Kidney tubule cell (primary cell): ENCODE data around the gene FBXO2.

Source experiments
- DNase-seq: peaks from one replicate; pipeline ENCODE4 v3.0.0-alpha.2; 2018; ENCODE audit warnings: low spot score

FBXO2 gene

GRCh38 chr1:11652203-11652780 is 1.9 kb downstream of the FBXO2 start:
- DNase-seq, result no peak

- DNase-seq, result no peak
These were observed 3.2 kb downstream of the FBXO2 start for GRCh38 chr1:11651017-11651416.

GRCh38 chr1:11650331-11650991 is 3.8 kb downstream of the FBXO2 start:
- DNase-seq, result peak; percentile 79

- DNase-seq, result no peak
These were observed 4.5 kb downstream of the FBXO2 start for GRCh38 chr1:11649624-11650330.

GRCh38 chr1:11649237-11649623 is 5.0 kb downstream of the FBXO2 start:
- DNase-seq, result no peak

- peak; percentile 15 for DNase-seq
These were observed 5.5 kb downstream of the FBXO2 start for GRCh38 chr1:11648732-11649158.

- DNase-seq, result no peak
These were observed 6.2 kb downstream of the FBXO2 start for GRCh38 chr1:11648039-11648438.

- DNase-seq, result no peak
These were observed 6.9 kb downstream of the FBXO2 start for GRCh38 chr1:11647333-11647732.

GRCh38 chr1:11646317-11646716 is 7.9 kb downstream of the FBXO2 start:
- DNase-seq, result no peak

- peak; percentile 69 for DNase-seq
These were observed 8.5 kb downstream of the FBXO2 start for GRCh38 chr1:11645670-11646265.

GRCh38 chr1:11645270-11645669 is 9.0 kb downstream of the FBXO2 start:
- no peak for DNase-seq

- DNase-seq, result no peak
These were observed 10.4 kb downstream of the FBXO2 start for GRCh38 chr1:11643782-11644181.

- peak; percentile 59 for DNase-seq
These were observed 11.7 kb downstream of the FBXO2 start for GRCh38 chr1:11642418-11643017.

GRCh38 chr1:11641776-11642305 is 12.4 kb downstream of the FBXO2 start:
- DNase-seq, result no peak

GRCh38 chr1:11640944-11641343 is 13.3 kb downstream of the FBXO2 start:
- DNase-seq, result no peak

GRCh38 chr1:11640101-11640500 is 14.1 kb downstream of the FBXO2 start:
- DNase-seq, result no peak

GRCh38 chr1:11639372-11639771 is 14.9 kb downstream of the FBXO2 start:
- DNase-seq, result no peak

GRCh38 chr1:11638121-11638520 is 16.1 kb downstream of the FBXO2 start:
- no peak for DNase-seq

GRCh38 chr1:11634365-11635192 is 19.6 kb downstream of the FBXO2 start:
- DNase-seq, result no peak

GRCh38 chr1:11629184-11630016 is 24.8 kb downstream of the FBXO2 start:
- no peak for DNase-seq

- DNase-seq, result no peak
These were observed 25.5 kb downstream of the FBXO2 start for GRCh38 chr1:11628767-11629166.
